T1000 (cell line): ENCODE data around the gene PCID2.
A peak's percentile ranks its signal among the peaks of the same experiment; 100 is the strongest.

Experiments used
- DNase-seq: peaks from one replicate; lab custom pipeline; 2025; ENCODE audit warnings: mixed read lengths; lab: John Stamatoyannopoulos, UW

The PCID2 gene

DNA sequence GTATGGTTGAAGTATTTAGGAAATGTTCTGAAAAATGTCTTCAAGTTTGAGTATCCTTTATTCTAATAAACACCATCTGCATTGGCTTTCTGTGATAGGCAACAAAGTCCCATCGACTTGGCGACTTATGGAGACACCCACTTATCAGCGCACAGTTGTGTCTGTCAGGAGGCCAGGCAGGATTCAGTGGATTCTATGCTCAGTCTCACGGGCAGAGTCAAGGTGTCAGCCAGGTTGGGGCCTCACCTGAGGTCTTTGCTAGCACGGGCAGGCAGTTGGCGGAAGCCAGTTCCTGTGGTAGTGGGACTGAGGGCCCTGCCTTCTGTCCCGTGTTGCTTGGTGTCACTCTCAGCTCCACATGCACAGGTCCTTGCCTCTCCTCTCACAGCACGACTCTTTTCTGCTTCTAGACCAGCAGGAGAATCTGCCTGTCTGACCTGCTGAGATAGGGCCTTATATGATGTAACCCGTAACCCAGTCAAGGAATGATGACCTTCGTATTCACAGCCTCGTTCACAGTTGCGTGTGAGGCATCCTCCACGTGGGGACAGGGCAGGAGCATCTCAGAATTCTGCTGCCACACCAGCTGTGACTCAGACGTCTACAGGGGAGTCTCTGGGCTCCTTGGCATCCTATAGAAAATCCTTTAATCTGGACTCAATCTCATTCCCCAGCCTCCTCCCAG is 10.9 kb upstream of the PCID2 start:
- DNase-seq: no peak

DNA sequence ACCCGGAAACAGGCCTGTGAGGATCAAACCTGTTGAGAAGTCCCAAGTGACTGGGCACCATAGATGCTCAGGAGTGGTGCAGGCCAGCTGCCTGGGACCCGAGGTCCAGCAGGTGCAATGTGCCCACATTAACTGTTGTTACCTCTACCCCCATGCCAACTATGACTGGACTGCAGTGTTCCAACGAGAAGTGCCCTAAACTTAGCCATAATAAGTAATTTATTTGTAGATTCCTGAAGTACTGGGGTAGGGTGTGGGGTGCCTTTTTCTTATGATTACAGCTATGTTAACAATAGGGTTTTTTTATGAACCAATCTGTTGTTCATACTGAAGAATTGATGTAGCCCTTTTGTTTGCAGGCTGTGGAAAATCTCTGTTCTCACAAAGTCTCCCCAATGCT is 10.1 kb upstream of the PCID2 start:
- no peak for DNase-seq

DNA sequence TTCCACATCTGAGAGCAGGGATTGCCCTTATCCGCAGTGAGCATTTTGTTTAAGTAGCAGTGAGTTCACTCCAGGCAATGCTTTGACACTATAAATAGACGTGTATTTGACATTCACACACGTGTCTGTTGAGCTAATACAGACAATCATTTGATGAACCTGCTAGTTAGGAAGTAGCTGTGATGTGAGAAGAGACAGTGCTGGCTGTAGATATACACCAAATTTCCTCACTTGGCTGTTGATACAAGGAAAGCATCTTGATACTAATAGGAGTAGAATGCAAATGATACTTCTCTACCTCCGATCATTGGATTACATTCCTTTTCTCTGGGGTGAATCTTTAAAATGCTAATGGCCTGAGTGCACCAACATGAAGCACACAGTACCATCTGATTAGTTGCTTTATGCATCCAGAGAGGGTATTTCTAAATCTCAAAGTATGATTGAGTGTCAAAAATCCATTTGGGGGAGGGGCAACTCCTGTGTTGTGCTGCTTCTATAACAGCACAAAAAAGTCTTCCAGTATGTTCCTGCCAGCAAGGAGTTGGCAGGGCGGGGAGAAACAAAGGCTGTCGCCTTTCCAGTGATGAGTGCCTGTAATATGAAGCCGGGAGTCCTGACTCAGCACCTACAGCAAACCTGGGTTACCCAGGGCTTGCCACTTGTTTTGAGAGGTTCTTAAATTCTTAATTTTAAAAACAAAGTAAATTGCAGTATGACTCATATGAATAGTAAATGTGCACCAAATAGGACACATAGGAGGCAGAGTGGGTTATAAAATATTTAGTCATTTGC is 8.0 kb upstream of the PCID2 start:
- peak; percentile 71 for DNase-seq

DNA sequence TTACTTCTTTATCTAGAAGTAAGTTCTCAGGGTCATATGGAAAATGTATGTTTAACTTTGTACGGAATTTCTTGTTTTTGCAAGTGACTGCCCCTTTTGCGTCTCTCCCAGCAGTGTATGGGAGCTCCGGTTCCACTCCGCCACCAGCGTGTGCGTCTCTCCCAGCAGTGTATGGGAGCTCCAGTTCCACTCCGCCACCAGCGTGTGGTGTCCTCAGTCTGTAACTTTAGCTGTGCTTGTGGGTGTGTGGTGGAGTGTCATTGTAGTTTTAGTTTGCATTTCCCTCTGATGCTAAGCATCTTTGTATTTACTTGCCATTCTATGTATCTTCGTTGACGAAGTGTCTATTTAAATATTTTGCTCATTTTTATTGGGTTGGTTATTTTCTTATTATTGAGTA is 3.3 kb upstream of the PCID2 start:
- DNase-seq: no peak

DNA sequence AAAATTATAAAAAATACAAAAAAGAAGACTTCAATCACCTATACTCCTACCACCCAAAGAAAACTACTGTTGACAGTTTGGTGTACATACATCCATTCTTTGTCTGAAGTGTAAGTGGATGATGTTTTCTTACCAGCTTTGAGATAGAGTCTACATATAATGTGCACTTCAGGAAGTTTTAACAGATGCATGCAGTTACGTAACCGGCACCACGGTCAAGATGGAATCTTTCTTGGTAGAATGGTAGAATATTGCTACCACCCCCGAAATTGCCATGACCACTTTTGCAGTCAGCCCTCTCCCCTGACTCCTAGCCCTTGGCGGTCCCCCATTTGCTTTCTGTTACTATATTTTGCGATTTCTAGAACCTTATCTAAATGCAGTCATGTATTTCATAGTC is 2.4 kb upstream of the PCID2 start:
- DNase-seq: no peak

DNA sequence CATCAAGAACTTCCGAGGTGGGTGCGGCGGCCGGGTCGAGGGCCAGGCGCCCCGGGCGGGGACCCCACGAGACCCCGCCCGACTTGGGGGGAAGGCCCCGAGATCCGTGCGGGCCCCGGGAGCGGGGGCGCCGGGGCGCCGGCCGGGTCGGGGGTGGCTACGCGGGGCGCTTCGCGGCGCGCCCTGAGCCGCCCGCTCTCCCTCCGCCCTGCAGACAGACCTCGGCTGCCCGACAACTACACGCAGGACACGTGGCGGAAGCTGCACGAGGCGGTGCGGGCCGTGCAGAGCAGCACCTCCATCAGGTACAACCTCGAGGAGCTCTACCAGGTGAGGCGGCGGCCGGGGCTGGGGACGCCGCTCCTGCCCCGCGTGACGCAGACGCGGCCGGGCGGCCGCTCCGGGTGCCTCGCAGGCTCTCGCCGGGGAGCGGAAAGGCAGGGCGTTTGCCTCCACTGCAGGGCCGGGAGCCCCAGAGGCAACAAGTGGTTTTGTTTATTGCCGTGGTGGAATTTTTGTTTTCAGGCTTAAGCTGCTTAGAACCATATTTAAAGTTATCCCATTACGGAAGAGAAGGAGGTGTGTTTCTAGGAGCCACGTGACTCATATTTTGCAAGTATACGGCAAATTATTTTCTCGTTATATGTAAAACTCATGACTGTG is 1.4 kb upstream of the PCID2 start:
- peak; percentile 65 for DNase-seq

DNA sequence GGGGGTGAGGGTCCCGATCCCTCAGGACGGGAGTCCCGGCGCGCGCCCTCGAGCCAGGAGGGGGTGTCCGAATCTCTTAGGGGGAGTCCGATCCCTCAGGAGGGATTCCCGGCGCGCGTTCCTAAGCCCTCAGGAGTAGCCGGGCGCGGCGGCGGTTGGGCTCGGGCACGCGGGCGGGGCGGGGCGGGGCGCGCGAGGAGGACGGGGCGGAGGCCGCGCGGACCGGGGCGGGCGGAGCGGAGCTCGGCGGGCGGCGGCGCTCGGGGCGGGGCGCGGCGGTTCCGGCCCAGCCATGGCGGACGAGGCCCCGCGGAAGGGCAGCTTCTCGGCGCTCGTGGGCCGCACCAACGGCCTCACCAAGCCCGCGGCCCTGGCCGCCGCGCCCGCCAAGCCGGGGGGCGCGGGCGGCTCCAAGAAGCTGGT is 878 bp upstream of the PCID2 start, which contains the start of gene CUL4A:
Gene CUL4A (plus strand): TSS at position 278 of the 423 bp plus-strand sequence. CDS start 15 bp downstream, at position 293.
- peak; percentile 88 for DNase-seq

DNA sequence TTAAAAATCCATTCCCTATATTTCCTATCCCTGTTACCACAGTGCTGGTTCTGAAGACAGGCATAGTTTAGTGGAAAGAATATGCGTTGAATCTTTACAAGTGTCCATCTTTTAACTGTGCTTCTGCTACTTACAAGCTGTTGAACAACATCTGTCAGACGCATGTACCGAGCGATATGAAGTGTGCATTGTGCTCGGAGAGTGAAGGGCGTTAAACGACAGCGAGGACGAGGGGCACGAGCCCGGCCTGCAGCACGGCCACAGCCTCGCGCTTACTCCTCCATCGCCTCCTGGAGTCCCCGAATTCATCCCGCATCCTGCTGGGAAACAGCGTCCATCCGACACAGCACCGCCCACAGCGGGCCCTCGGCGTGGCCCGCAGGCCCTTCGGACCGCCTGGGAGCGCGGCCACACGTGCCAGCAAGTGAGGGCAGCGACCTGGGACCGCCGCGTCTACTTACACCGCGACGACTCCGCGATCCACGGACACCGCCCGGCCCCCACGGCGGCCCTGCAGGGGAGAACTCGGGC is 514 bp downstream of the PCID2 start:
- DNase-seq: peak; percentile 65

DNA sequence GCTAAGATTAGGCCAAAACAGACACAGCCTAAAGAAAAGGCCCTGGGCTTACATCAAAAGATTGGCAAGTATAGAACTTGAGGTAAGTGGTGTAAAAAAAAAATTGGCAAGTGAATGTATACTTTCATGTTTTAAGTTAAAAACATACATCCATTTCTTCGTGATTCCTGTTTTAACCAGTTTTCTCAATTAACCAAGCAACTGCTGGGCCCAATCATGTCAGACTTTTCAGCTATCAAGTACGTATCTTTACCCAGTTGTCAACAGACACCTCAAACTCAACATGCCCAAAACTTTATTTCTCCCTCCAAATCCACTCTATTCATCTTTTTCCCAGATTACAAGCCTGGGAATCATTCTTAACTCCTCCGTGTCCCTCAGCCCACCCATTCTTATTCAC is 1.0 kb downstream of the PCID2 start:
- no peak for DNase-seq

DNA sequence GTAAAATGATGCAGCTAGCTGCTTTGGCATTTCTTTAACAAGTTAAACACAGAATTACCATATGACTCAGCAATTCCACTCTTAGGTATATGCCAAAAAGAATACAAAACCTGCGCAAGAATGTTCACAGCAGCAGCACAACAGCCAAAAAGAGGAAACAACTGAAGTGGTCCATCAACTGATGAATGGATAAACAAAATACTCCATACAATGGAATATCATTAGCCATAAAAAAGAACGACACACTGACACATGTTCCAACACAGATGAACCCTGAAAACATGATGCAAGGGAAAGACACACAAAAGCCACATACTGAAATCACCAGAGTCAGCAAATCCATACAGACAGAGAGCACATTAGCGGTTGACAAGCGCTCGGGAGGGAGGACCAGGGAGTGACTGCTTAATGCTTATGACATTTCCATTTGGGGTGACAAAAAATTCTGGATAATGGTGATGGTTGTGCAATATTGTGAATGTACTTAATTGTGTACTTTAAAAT is 3.0 kb downstream of the PCID2 start:
- no peak for DNase-seq

DNA sequence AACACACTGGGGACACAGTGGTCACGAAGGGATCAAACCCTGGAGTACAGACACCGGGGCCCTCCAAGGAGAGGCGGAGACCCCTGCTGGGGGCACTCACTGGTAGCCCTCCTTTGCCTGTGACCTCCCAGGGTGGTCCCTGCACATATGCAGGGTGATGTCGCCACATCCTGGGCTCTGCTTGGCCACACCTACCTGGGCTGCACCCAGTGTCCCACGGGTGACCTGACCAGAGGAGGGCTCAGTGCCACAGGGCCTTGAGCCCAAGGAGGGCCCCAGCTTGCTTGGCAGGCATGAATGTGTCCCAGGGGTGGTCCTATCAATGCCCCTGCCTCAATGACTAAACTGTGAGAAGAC is 4.1 kb downstream of the PCID2 start:
- DNase-seq: no peak

DNA sequence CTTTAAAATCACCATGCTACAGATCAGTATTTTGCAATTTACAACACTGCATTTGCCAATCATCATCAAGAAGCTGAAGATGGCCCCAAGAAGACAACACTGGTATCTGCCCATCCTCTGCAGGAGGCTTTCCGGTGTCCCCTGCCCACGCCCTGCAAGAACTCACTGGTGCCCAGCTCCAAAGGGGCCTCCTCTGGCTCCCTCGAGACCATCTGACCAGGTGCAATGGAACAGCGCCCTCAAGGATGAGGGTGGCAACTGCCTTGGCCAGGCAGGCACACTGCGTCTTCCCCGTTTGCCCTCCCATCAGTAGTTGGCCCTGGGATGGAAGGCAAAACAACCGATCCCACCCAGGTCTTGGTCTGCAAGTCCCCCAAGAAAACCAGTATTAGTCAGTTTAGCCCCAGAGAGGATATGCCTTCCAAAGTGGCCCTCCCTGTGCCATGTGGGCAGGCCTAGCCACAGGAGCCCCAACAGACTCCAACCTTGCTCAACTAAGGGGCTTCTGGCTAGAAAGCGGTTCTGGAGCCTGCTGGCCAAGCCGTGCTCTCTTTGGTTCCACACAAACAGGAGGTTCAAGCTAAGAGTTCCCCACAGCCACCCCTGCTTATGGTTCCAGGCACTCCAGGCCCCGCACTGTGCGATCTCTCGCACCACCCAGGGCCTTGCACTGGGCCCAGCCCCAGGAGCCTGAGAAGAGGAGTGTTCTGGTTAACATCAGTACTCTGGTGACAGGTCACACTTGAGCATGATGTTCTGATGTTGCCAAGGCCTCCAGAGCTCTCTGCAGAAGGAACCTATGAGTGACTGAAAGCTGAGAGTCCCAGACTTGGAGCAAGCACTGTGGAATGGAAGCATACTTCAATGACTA is 4.7 kb downstream of the PCID2 start:
- no peak for DNase-seq

DNA sequence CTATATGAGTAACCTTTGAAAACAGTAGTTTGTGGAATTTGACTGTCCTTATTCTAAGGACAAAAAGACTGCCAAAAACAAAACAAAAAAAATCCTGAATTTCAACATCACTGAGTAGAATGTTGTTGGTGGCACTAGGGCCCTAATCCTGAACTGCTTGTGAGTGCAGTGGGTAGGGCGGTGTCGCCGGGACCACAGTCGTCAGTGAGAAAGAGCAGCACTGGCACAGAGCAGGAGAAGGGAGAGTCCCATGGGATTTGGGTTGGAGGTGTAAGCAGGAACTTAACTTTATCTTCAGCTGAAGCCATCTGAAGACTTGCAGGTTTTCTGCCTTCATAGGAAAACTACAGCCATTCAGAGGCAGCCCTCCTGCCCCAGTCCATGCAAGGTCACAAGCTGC is 5.6 kb downstream of the PCID2 start:
- no peak for DNase-seq

DNA sequence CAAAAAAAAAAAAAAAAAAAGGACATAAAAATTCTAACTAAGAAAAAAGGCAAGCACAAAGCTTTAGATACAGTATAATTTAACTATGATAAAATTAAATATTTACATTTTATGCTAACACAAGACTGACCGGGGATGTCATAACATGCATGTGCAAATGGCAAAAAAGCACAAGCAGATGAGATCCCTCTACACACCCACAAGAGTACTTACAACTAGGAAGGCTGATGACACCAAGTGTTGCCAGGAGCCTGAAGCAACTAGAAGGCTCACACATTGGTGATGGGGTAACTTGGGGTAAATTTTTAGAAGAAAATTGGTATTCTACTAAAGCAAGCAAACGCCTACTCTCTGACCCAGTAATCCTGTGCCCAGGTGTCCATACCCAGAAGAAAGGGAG is 6.7 kb downstream of the PCID2 start:
- DNase-seq: no peak

DNA sequence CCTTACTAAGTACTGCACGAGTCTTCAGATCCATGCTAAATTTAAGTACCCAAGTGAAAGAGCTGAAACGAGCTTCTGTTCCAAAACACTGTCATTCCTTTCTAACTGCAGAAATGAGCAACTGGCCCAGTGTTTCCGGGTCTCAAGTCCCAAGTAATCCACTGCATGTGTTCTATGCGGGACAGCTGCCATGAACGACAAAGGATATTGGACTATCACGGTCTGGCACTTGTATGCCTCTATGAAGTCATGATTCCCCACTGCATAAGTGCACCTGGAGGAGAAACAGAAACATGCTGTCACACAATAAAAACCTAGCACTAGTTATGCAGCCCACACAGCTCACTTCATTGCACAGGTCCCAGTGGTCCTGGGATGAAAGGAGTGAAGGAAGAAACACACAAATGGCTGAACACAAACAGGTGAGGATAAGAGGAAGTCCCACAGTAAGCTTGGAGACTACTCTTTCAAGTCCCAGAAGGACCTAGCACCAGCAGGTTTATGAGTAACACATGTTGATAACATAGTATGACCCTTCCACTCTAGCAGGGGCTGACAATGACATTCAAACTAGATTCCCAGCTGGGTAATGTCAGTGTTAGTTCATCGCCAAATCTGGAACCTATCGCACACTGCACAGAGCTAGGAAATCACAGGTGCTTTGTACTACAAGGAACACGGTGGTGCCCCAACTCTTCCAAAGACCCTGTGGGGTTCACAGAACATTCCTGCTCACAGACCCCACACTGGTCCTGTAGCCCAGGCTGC is 11.3 kb downstream of the PCID2 start:
- DNase-seq: no peak

DNA sequence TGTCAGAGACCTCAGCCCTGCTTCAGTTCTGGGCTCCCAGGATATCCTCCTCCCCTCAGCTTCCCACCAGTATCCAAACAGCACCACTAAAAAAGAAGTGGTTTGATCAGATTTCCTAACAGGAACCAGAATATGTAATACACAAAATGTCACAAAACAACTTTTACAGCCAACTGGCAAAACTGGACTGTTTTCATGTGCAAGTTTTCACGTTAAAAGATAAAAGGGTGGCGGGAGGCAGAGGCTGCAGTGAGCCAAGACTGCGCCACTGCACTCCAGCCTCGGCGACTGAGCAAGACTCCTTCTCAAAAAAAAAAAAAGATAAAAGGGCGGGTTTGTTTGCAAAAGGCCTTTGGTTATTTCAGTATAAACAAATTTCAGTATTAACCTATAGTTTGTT is 13.1 kb downstream of the PCID2 start:
- no peak for DNase-seq

DNA sequence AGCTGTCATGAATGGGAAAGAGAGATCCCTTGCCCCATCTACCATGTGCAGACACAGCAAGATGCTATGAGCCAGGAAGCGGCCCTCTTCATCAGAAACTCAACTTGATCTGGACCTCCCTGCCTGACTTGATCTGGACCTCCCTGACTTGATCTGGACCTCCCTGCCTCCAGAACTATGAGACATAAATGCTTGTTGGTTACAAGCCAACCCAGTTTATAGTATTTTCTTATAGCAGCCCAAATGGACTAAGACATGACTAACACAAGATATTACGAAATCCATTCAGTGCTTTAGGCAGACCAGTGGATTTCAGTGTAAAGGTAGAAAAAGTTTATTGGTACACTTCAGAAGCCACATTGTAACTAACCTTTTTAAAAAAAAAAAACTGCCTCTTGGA is 15.6 kb downstream of the PCID2 start:
- no peak for DNase-seq

DNA sequence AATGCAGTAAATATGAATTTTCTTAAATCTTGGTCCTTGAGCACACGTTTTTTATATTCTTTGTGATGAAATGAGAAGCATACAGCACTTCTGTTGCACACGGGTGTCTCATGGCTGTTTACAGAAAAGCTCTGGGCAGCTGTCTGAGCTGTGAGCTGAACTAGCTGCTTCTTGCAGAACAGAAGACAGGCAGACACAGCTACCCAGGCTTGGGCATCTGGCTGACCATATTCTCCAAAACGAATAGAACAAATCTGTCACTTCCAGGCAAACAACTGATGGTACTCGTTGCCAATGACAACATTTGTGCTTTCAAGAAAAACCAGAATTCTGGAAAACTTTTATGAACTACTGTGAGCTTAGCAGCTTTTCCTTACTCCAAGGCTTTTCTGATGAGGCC is 16.2 kb downstream of the PCID2 start:
- DNase-seq: no peak

DNA sequence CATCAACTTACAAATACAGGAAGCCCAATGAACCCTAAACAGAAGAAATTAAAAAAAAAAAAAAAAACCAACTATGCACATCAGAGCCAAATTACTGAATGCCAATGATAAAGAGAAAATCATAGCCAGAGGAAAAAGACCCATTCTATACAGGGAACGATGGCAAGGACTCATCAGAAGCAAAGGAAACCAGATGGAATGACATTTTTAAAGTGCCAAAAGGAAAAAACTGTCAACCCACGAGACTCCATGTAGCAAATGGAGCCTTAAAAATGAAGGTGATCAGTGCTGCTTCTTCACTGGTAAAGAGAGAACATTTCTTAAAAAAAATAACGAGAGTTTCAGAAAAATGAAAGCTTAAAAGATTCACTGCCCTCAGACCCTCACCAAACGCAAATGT is 18.3 kb downstream of the PCID2 start:
- no peak for DNase-seq

DNA sequence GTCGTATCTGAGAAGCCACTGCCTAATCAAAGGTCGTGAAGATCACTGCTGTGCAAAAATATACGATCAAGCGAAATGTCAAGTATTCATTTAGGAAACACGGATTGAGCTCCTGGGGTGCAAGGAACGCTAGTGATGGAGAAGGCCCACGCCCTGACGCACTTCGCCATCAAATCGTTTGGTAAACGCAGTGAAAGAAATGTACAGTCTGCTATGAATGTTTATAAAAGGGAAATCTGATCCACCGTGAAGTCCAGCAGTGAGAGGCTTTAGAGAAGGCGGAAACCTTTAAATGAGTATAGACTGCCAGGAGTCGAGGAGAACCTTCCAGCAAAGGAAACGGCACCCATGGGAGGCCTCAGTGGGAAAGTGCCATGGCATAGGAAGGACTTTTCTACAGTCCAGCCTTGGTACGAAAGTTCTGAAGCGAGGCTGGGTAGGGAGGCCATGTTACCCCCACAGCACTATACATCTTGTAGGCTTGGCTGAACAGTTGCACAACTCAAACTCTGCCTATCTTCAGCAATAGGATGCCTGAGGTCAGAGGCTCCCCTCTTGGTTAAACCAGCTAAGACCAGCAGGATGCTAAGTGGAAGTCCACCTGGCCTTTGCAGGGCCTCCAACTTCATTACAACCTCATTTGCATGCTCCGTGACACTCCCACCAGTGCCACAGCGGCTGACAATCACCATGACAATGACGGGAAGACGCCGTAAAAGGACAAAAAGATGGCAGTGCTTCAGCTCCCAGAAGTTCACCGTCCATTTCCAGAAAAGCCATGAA is 20.4 kb downstream of the PCID2 start:
- DNase-seq: no peak
